KMS-11 (cell line): ENCODE measurements around the gene SLC22A16.
"Not testable (repeated sequence)": the region's sequence is repeated elsewhere in the genome, so short reads cannot be mapped to it uniquely, and the experiment has no call there.

Source experiments
- H2AFZ ChIP-seq: fragments of 200-600 bp; sonication (generic); 2 replicates; pipeline ENCODE4 v1.6.1; 2016; ENCODE audit warnings: antibody characterized with exemption, mixed run types, low read depth
- H3K27ac ChIP-seq: fragments of 200-600 bp; sonication (generic); 2 replicates; pipeline ENCODE4 v1.6.1; 2016; ENCODE audit warnings: mild to moderate bottlenecking, mixed run types
- H3K27me3 ChIP-seq: fragments of 200-600 bp; sonication (generic); 2 replicates; pipeline ENCODE4 v1.6.1; 2017; ENCODE audit warnings: mild to moderate bottlenecking, low read depth, mixed run types, moderate library complexity; ENCODE audit not compliant: insufficient read depth
- H3K36me3 ChIP-seq: fragments of 200-600 bp; sonication (generic); 2 replicates; pipeline ENCODE4 v1.6.1; 2017; ENCODE audit warnings: mild to moderate bottlenecking, mixed run types; ENCODE audit not compliant: insufficient read depth
- H3K4me1 ChIP-seq: fragments of 200-600 bp; sonication (generic); 2 replicates; pipeline ENCODE4 v1.6.1; 2016; ENCODE audit warnings: mild to moderate bottlenecking, low read depth, mixed run types; ENCODE audit not compliant: poor library complexity, severe bottlenecking
- H3K4me2 ChIP-seq: fragments of 200-600 bp; sonication (generic); 2 replicates; pipeline ENCODE4 v1.7.0; 2016; ENCODE audit warnings: mild to moderate bottlenecking, mixed run types
- H3K4me3 ChIP-seq: fragments of 200-600 bp; sonication (generic); IDR thresholded peaks from 2 replicates; pipeline ENCODE4 v1.6.1; 2017; ENCODE audit warnings: low read depth, low read length, mixed read lengths; ENCODE audit not compliant: insufficient read depth
- H3K79me2 ChIP-seq: fragments of 200-600 bp; sonication (generic); 2 replicates; pipeline ENCODE4 v1.6.1; 2016; ENCODE audit warnings: low read depth, mixed run types; ENCODE audit not compliant: insufficient read depth
- H3K9ac ChIP-seq: fragments of 200-600 bp; sonication (generic); 2 replicates; pipeline ENCODE4 v1.6.1; 2016; ENCODE audit warnings: mild to moderate bottlenecking, mixed run types
- H4K20me1 ChIP-seq: fragments of 200-600 bp; sonication (generic); 2 replicates; pipeline ENCODE4 v1.6.1; 2016; ENCODE audit warnings: mild to moderate bottlenecking, mixed run types; ENCODE audit not compliant: insufficient read depth
- CTCF ChIP-seq: fragments of 200-600 bp; sonication (generic); conservative IDR thresholded peaks from 2 replicates; pipeline ENCODE4 v1.6.1; 2017; ENCODE audit warnings: low read depth, mild to moderate bottlenecking, antibody characterized with exemption, low read length, moderate library complexity, mixed read lengths

The SLC22A16 gene

GRCh38 chr6:110461376-110461775, 15.0 kb downstream of the SLC22A16 start:
- H2AFZ ChIP-seq: no peak overlapping the region
- no peak for TF ChIP-seq CTCF
- H4K20me1 ChIP-seq: no peaks in the 10 kb centered on the region
- H3K4me1 ChIP-seq: no peaks in the 10 kb centered on the region
- no peak overlapping the region for H3K27ac ChIP-seq
- no peaks in the 10 kb centered on the region for H3K79me2 ChIP-seq
- H3K4me2 ChIP-seq: no peak overlapping the region
- no peak overlapping the region for H3K4me3 ChIP-seq
- H3K9ac ChIP-seq: no peak overlapping the region
- no peaks in the 10 kb centered on the region for H3K36me3 ChIP-seq
- no peaks in the 10 kb centered on the region for H3K27me3 ChIP-seq

- H3K36me3 ChIP-seq: no peaks in the 10 kb centered on the region
- no peak overlapping the region for H3K9ac ChIP-seq
- H4K20me1 ChIP-seq: no peaks in the 10 kb centered on the region
- H3K4me1 ChIP-seq: no peaks in the 10 kb centered on the region
- no peaks in the 10 kb centered on the region for H3K27me3 ChIP-seq
- no peak overlapping the region for H3K4me2 ChIP-seq
- TF ChIP-seq CTCF: no peak
- no peak overlapping the region for H3K27ac ChIP-seq
- no peak overlapping the region for H3K4me3 ChIP-seq
- no peak overlapping the region for H2AFZ ChIP-seq
- no peaks in the 10 kb centered on the region for H3K79me2 ChIP-seq
These were observed 17.3 kb downstream of the SLC22A16 start for GRCh38 chr6:110459137-110459536.

GRCh38 chr6:110458476-110458875, 17.9 kb downstream of the SLC22A16 start:
- no peak for TF ChIP-seq CTCF

GRCh38 chr6:110457567-110458175, 18.7 kb downstream of the SLC22A16 start:
- not testable (repeated sequence) for H3K4me3 ChIP-seq, H3K79me2 ChIP-seq, H3K27ac ChIP-seq, H3K4me2 ChIP-seq, H4K20me1 ChIP-seq, H3K36me3 ChIP-seq, H2AFZ ChIP-seq, H3K4me1 ChIP-seq, H3K9ac ChIP-seq, H3K27me3 ChIP-seq
- peak; percentile 50 for TF ChIP-seq CTCF

More at GRCh38 chr6:110458476-110458875, 17.9 kb downstream of the SLC22A16 start:
- Histone ChIP-seq H3K4me3 (no peak overlapping the region), H3K4me2 (no peak overlapping the region), H3K27me3 (no peaks in the 10 kb centered on the region), H3K27ac (no peak overlapping the region), H4K20me1 (no peaks in the 10 kb centered on the region), H3K4me1 (no peaks in the 10 kb centered on the region), H3K9ac (no peak overlapping the region), H3K79me2 (no peaks in the 10 kb centered on the region), H3K36me3 (no peaks in the 10 kb centered on the region), H2AFZ (no peak overlapping the region)
